ENCODE measurements around the gene MUC5AC.

Gene MUC5AC

DNA sequence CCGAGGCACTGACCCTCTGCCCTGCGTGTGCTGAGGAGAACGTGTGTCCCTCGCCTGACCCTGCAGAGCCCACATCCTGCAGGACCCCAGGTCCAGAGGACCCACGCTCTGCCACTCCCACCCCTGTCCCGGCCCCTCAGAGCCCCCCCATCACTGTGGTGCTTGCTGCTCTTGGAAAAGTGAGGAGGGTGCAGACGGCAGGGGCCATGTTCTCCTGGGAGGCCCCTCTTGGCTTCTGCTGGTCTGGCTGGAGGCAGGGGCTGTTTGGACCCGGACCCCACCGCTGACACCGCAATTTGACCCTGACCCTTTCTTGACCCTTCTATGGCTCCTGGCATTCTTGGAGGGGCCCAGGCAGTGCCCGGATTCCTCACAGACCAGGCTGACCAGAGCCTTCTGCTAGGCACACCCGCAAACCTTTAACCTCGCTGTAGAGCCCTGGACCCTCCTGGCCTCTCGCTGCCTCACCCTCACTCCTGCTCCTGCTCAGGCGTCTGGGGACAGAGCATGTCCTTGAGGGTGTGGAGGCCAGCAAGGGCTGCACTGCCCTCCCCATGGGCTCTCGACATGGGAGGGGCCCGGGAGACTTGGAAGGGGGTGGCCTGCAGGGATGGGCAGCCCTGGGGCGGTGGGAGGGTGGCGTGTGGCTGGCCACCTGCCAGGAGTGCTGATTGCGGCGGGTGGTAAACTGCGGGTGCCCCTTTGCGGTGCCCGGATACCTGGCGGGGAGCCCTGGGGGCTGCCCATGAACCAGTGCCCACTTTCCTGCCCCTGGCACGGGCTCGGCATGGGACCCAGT, 37.0 kb upstream of the MUC5AC start:
- no peak for DNase-seq (ENCODE audit: low read depth)

DNA sequence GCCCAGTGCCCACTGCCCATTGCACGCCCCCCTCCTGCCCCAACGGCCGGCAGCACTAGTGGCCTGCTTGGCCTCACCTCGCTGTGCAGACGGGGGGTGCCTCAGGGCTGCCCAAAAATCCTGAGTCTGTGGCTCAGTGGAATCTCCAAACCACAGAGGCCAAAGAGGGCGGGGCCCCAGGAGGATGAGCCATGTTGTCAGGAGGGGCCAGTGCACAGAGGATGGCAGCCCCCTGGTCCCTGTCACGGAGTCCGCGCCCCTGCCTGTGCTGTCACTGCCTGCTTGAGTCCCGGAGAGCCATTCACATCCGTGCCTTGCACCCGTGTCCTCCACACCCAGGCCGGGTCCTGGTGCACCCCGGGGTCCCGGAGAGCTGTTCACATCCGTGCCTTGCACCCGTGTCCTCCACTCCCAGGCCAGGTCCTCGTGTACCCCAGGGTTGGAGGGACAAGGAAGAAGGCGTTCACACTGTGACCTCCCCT, 36.4 kb upstream of the MUC5AC start:
- no peak for DNase-seq (ENCODE audit: low read depth)

DNA sequence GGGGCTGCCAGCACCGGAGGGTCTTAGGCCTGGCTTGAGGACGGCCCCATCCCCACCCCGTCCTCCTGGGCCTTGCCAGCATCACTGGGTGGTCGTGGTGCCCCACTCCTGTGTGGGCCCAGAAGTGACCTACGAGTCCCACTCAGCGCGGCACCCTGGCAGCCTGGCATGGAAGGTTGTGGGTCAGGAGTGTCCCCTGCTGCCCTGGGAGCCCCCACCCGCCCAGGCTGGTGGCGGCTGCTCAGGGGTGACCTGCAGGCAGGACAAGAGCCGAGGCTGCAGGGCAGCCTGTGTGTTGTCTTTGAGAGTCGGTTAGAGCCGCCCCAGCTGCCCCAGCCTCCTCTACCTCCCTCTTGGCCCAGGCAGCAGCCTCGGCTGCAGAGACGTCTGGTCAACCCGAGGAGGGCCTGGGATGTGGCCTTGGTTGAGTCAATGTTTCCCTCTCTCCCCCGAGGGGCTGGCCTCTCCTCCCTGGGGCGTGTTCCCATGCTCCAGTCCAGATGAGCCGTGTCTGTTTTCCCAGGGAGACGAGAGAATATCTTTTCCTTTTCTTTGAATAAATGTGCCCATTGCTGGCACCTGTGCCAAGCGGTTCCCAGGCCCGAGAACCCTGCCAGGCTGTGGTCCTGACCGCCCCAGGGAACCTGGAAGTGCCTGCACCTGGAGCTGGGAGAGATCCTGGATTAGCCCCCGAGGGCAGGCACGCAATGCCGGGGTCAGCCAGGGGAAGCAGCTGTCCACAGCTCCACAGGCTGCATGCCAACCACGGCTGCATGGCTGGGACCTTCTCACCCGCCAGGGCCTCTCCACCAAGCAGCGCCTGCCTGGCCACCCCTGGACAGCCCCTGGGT, 35.7 kb upstream of the MUC5AC start:
- DNase-seq (ENCODE audit: low read depth): no peak

DNA sequence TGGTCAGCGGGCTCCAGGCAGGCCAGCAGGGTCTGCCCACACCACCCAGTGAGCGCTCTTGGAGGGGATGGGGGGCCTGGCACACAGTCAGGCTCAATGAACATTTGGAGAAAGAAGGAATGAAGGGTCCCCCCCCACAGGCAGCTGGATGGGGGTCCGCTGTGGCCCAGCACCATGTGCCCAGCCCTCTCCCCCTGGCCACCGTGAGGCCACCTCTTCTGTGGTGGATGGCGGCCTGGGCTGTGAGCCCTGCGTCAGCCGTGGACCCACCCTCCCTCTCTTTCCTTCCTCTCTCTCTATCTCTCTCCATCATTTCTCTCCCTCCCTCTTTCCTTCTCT, 35.1 kb upstream of the MUC5AC start:
- DNase-seq (ENCODE audit: low read depth): no peak

DNA sequence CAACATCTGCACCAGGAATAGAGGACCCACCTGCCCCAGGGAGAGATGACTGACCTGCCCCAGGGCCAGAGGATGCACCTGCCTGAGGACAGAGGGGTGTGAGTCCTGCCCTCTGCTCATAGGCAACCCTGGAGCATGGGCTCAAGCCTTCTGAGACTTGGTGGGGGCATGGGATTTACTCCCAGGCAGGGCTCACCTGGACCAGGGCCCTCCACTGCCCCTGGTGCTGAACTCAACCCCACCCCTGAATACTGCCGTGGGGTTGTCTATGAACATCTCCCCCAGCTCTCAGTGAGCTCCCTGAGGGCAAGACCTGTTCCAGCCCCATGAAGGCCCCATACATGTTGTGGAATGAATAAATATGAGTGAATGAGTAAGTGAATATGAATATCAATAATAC, 33.8 kb upstream of the MUC5AC start:
- no peak for DNase-seq (ENCODE audit: low read depth)

DNA sequence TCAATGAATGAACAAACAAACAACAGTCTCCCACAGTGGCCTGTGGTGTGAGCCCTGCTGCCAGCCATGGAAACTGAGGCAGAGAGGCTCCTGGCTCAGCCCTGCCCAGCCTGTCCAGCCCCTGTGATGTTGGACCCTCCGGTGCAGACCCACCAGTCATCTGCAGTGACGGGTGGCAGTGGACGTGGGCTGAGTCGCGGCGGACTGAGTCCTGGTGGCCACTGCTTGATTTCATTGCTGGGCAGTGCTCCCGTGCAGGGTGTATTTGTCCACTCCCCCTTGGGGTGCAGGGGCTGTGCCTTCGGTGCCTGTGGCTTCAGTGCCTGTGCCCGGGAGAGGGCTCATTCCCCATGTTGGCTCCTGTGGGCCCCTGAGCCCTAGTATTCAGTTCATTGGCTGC, 31.9 kb upstream of the MUC5AC start:
- DNase-seq (ENCODE audit: low read depth): no peak

DNA sequence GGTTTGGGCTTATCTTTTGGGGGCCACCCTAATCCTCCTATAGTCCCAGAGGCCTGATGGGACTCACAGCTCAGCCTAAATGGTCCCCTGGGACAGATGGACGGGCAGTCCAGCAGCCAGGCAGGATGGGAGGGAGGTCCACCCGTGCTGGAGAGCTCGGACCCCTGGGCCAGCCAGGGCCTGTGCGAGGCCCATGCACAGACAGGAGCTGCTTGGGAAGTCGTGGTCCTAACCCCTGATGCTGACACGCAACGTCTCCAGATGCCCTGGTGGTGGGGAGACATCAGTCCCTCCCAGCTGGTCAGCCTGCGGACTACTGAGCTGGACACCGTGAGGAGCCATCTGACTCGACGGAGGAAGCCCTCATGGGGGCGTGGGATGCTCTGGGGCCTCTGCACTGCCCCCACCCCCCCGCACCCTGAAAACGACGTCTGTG, 31.2 kb upstream of the MUC5AC start:
- DNase-seq (ENCODE audit: low read depth): no peak

DNA sequence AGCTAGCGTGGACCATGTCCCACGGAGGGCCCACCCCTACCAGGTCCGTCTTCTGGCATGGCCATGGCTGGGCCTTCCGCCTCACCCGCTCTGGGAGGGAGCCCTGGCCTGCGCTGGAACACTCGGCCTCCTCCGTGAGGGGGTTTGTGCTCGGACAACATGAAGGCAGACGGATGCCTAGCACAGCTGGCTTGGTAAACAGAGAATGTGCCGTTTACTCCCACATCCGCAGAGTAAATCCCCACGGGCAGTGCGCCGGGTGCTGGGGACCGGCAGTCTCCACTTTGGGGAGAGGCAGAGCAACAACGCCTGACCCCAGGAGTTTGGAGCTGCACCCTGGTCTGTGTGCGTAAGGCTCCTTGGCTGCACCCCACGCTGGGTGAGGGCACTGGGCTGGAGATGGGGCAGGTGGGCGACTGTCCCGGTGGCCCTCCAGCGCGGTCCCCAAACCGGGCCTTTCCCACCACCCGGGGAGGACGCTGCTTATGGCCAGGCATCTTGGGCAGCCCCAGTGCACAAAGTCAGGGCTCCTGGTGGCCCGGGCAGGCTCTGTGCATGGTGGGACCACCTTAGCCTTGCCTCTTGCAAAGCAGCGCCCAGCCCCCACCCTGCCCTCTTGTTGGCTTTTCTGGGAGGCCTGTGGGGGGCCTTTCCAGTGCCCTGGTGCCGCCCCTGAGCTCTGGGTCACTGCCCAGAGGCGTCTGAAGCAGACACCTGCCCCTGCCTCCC, 30.7 kb upstream of the MUC5AC start:
- no peak for DNase-seq (ENCODE audit: low read depth)

DNA sequence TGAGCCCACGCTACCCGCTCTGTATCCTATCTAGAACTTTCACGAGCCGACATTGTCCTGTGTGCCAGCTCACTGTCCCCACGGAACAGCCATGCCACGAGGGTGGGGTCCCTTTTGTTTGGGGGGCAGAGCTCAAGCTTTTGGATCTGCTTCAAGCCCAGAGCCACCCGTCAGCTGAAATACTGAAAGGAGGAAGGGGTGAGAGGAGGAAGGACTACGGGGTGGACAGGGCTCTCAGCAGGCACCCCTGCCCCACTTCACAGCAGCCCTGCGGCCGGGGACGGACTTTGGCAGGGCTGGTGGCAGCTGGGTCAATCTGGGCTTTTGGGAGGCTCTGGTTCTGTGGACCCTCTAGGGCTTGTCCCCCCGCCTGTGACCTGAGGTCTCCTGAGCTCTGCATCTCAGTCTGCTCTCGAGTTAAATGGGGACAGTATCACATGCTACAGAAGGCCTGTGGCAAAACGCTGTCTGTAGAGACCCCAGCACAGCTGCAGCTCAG, 30.0 kb upstream of the MUC5AC start:
- DNase-seq (ENCODE audit: low read depth): no peak

DNA sequence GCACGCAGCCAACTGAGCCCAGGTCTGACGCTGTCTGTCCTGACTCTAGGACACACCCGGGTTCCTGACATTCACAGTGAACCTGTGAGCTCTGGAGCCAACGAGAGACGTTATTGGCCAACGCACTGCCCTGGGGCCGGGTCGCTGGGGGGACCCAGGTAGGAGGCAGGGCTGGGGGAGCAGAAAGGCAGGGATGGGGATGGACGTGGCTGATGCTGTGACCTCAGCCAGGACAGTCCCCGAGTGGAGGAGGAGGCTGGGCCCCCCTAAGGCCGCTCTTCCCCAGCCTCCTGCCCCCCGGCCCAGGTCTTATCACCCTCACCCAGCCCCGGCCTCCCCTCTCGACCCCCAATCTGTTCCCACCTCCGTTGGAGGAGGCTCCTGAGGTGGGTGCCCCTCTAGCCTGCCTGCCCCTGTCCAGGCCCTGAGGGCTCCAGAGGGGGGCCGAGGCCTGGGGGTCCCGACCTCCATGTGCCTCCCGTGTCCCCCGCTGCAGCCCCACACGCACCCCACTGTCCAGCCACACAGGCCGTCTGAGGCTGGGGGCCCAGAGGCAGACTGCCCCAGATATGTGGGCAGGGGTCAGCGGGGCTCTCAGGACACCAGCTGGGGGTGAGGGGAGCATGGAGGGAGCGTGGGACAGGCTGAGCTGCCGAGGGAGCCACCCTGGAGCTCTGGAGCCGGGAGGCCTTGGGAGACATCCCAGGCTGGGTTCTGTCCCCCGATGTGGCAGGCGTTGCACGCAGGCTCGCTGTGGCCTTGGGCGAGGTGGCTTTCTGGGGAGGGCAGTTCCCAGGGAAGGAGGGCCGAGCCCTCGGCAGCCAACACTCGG, 29.2 kb upstream of the MUC5AC start:
- DNase-seq (ENCODE audit: low read depth): no peak

DNA sequence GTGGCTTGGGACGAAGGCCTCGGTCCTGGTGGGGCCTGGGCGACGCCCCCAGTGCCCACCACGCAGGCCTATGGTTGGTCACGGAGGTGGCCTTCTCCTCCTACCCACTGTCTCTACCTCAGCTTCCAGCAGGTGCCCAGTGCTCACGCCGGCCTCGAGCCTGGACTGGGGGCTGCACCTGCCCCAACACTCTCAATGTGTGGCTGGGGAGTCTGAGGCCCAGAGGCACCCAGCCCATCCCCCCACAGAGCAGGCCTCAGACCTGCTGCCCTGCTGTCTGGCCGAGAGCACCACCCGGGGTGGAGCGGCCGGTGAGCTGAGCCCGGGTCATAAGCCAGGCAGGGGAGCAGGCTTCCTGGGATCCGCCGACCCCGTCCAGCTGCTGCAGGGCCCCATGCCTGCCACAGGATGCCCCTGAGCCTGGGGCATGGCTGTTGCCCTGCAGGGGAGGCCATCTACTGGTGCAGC, 28.6 kb upstream of the MUC5AC start:
- DNase-seq (ENCODE audit: low read depth): no peak

DNA sequence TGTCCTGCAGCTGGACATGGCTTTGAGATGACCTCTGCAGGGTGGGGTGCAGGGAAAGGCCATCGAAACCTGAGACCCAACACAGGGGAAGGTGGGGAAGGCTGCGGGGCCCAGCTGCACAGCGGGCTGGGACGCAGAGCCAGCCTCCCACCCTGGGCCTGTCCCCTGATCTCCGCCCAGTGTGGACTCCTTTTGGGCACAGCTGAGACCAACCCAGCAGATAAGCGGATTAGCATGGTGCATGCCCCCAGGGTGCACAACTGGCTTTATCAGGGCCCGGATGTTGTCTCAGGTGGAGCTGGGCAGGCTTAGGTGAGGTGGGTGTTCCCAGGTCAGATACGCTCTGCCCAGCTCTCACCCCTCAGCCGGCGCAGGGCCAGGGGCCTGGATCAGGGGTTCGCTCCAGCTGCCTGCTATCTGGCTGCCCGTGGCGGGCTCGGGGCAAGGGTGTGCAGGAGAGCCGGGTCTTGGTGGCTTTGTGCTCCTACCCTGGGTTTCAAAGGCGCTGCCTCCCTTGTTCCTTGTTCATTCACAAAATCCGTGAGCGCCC, 28.1 kb upstream of the MUC5AC start:
- no peak for DNase-seq (ENCODE audit: low read depth)

DNA sequence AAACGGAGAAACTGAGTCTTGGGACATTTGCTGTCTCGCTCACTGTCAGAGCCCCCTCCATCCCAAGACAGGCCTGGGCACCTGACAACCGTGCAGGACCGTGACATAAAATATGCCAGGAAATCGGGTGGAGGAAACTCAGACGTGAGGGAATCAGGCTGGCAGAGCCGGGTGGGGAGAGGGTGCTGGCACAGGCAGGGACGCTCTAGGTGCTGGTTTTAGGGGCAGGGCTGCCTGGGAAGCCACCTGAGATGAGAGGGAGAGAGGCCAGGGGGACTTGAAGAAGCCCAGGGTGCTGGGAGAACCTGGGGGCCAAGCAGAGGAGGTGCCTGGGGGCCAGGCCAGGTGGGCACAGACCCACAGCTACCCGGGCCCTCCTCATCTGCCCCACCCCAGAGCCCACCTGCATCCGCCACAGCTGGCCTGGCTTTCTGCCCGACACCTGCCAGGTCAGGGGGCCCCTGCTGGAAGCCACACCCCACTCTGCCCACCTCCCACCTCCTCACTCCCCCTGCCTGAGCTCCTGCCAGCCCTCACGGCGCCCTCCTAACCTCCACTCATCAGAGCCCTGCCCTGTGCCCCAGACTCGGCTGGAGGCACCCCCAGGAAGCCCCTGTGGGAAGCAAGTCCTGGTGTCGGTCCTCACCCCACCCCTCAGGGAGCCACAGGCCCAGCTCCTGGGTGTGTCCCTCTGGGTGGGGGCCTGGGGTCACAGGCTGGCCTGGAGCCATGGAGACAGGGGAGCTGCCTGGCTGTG, 27.3 kb upstream of the MUC5AC start:
- no peak for DNase-seq (ENCODE audit: low read depth)

DNA sequence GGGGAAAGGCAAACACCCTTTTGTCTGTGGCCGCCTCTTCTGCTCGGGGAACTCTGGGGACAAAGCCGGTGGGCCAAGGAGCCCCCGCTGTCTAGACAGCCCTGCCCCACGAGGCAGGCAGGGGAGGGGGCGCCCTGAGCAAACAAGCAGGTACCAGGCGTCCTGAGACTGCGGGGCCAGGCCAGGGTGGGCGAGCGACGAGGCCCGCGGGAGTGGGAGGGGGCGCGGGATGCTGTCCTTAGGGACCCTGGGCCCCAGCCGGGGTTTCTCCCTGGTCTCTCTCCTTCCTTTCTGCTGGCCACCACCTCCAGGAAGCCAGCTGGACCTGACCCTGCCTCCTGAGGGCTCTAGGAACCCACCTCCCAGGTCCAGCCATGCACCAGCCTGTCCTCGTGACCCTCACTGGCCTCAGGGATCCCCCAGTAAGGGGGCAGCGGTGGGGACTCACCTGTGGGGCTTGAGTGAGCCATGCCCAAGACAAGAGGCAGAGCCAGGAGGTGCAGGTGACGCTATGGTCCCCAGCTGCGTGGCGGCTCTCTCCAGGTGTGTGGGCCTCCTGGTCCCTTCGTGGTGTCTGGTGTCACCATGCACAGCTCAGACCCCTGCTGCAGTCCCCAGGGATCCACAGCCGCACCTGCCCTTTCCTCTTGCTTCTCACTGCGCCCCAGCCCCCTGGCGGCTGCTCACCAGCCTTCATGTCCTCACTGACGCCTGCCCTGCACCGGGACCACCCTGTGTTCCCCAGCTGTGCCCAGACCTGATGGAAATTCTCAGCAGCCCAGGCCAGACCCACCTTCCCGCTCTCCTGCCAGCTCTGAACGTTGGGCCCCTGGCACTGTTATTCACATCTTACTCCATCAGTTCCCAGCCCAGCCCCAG, 26.5 kb upstream of the MUC5AC start:
- no peak for DNase-seq (ENCODE audit: low read depth)

DNA sequence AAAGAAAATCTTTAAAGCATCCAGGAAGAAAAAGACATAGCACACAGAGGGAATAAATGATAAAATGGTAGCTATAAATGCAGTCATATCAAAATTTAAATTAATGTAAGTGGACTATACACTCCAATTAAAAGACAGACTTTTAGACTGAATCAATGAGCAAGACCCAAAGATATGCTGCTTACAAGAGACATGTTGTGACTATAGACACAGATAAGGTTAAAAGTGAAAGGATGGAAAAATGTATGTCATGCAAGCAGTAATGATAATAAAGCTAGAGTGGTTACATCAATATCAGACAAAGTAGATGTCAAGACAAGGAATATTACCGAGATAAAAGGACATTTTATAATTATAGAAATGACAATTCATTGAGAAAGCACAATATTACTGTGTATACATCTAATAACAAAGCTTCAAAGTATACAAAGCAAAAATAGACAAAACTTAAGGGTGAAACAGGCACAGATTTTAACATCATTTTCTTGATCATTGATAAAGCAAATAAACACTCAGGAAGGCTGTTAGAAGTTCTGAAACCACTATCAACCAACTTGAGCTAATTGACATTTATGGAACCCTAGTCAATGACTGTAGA, 22.8 kb upstream of the MUC5AC start:
- no peak for DNase-seq (ENCODE audit: low read depth)

DNA sequence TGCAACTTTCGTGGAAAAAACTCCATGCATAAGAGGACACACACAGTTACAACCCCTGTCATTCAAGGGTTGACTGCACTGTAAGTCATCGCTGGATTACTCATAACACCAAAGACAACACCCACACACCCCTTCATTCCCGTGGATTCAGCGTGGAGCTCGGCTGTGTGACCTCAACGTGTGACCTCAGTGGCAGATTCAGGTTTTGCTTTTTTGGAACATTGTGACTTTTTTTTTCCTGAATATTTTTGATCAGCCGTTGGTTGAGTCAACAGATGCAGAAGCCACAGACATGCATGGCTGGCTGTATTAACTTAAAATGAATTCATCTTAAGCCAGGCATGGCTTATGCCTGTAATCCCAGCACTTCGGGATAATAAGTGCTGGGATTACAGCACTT, 19.7 kb upstream of the MUC5AC start:
- no peak for DNase-seq (ENCODE audit: low read depth)

DNA sequence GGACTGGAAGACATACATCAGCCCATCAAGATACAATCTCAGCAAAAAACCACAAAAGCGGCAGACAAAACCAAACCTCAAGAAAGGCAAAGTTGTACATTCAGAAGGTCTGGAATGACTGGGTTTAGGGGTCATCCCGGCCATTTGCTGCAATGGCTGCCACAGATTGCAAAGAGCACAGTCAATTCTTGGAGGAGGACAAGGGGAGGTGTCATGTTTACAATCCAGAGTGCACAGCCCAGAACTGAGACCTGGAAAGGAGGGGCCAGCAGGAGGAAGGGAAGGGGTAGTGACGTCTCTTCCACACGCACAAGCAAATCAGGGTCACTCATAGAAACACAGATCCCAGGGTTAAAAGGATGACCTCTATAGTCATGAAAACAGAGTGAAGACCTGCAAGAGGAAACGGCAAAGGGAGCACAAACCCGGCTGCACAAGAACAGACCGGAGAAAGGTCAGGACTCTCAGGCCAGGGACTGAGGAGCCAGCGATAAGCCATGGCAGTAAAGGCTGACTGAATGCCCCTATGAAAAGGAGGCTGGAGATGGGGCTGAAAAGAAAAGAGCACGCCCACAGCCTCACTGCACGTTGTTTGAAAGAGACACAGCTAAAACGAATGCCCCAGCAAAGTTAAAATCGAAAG, 18.2 kb upstream of the MUC5AC start:
- no peak for DNase-seq (ENCODE audit: low read depth)

Data from stimulated activated CD8-positive, alpha-beta memory T cell treated with anti-CD3 and anti-CD28 coated beads, Interleukin-7, amount 100 ng/mL, for 24 hours (primary cell).